Kidney tubule cell (primary cell): ENCODE measurements around the gene AHCY.
"Not testable (repeated sequence)": the region's sequence is repeated elsewhere in the genome, so short reads cannot be mapped to it uniquely, and the experiment has no call there.

Experiments used
- DNase-seq: peaks from one replicate; pipeline ENCODE4 v3.0.0-alpha.2; 2018; ENCODE audit warnings: low spot score

AHCY gene

GRCh38 chr20:34254979-34255378, 48.2 kb downstream of the AHCY start:
- no peak for DNase-seq

GRCh38 chr20:34252431-34253086, 50.6 kb downstream of the AHCY start:
- not testable (repeated sequence) for DNase-seq

DNA sequence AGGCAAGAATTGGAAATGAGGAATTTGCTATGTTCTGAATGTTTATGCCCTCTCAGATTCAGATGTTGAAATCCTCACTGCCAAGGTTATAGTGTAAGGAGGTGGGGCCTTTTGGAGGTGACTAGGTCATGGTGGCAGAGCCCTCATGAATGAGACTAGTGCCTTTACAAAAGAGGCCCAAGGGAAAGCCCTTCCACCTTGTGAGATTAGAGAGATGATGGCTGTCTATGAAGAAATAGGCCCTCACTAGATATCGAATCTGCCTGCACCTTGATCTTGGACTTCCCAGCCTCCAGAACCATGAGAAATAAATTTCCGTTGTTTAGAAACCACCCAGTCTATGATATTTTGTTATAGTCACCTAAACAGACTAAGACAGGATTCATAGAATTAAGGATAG, 51.5 kb downstream of the AHCY start:
- no peak for DNase-seq

DNA sequence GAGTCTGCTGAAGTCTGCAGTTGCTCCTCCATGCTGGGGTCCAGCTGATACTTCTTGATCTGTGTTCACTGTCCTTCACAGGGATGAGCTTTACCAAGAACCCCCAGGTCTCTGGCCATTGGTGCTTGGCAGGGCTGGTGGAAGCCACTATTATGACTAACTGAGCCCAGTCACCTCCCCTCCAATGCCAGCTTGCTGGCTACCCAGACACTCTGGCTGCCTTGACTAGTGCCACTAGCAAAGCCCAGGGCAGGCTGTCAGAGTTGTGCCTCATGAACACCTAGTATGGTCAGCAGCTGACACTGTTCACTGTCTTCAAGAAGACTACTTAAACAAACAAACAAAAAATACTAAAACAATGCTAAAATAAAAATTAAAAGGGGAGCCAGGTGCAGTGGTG, 53.1 kb downstream of the AHCY start:
- DNase-seq, result no peak

DNA sequence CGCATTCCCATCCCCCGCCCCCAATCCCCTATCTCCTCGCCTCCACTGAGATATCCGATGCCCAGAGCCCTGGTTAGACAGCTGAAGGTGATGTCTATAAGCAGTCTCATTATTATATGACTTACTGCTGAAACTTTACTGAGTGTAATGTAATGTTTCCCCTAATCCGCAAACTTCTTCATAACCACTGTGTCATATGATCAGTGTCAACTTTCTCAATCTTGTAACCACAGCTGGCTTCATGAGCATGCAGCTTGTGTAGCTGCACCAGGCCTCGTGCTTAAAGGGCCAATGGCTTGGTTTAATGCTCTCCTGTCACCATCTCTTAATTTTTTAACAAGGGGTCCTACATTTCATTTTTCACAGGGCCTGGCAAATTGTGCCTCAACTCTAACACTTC, 53.9 kb downstream of the AHCY start:
- no peak for DNase-seq

DNA sequence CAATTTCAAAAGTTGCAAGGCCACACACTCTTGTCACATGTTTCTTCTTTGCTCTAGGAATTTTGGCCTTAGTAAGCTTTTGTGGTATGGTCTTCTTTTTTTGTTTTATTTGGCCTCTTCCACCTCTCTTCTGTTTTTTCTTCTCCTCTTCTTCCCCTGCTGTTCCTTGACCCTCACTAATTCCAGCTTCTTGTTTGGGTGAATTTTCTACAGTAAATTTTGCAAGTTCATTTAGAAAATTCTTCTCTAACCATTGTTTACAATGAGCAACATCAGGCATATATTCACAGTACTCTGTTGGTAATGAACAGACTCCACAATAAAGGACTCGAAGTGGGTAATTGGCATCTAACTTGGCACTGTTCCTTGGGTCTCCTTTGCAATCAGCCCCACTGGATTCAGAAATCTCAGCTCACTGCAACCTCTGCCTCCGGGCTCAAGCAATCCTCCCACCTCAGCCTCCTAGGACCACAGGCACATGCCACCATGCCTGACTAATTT, 57.0 kb downstream of the AHCY start:
- DNase-seq, result no peak

GRCh38 chr20:34243377-34243776, 59.8 kb downstream of the AHCY start:
- no peak for DNase-seq

DNA sequence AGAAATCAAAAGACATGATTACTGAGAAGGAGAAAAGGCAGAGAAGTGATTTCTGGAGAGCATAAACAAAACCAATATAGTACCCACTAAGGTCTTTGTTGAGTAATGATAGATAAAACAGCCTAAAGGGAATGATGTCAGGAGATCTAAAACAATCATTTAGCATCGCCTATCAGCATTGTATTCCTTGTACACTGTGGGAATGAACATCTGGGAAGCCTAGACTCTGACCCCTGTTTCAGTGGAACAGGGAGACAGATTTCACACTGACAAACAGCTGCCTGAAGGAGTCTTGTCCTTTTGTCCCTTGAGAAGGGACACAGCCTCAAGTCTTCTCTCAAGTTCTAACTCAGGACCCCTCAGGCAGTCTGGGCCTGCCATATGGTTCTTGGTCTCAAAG, 60.3 kb downstream of the AHCY start:
- DNase-seq, result no peak

DNA sequence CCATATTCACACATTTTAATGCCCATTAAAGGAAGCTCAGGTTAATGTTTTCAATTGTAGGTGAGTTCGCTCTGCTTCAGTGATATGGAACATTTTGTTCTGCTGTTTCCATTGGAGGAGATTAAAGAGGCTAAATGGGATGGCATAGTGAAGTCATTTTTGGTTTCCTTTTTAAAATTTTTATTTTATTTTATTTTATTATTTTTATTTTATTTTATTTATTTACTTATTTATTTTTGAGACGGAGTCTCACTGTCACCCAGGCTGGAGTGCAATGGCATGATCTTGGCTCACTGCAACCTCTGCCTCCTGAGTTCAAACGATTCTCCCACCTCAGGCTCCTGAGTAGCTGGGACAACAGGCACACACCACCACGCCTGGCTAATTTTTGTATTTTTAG, 61.1 kb downstream of the AHCY start:
- DNase-seq, result not testable (repeated sequence)

DNA sequence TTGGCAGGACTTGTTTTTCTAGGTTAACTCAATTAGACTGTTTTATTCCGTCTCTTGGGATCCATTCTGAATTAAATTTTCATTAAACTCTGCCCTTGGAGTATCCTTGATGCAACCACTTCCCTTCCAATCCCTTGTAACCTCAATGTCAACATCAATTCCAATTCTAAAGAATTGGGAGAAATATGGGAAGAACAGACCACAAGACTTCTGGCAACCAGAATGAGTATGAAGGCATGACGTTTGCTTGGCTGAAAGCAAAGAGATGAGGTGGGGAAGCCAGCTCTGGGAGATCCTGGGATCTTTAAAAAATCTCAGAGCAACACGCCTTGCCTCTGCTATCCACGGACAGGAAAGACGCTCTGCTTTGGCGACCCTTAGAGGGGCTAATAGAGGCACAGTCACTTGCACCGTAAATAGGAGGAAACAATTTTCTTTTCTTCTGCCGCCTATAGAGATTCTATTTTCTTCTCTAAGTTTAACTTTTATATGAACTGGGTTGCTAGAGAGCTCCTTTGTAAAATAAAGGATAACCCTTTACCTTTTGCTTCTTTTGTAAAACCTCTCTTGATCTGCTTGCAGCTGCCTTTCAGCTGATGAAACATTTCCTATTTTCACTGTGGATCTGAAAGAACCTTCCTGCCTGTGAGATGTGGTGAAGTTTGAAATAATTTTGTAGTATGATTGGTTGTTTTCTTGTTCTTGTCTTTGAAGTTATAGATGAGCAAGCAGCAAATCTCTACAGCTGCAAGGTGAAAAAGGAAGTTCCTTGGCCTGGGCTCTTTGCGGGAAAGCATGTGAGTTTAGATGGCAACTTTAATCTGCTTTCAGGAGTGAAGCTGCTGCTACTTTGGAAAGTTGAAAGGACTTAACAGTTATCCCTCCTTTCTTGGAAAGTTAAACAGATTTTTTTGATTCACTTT, 62.2 kb downstream of the AHCY start, which contains the start of gene ASIP:
TSS of gene ASIP (plus strand) at position 731 of the 923 bp plus-strand sequence. CDS start 18,952 bp downstream, outside the sequence.
- no peak for DNase-seq

- DNase-seq, result no peak
These were observed 63.0 kb downstream of the AHCY start for GRCh38 chr20:34240121-34240520.

DNA sequence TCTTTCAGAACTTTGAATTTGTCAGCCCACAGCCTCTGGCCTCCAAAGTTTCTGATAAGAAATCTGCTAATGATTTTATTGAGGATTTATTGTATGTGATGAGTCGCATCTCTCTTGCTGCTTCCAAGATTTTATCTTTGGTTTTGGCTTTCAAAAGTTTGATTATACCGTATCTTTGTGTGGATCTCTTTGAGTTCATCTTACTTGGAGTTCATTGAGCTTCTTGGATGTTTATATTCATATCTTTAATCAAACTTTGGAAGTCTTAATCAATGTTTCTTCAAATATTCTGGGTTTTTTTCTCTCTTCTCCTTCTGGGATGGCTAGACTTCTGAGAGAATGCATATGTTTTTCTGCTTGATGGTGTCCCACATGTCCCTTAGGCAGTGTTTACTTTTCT, 65.2 kb downstream of the AHCY start:
- no peak for DNase-seq

DNA sequence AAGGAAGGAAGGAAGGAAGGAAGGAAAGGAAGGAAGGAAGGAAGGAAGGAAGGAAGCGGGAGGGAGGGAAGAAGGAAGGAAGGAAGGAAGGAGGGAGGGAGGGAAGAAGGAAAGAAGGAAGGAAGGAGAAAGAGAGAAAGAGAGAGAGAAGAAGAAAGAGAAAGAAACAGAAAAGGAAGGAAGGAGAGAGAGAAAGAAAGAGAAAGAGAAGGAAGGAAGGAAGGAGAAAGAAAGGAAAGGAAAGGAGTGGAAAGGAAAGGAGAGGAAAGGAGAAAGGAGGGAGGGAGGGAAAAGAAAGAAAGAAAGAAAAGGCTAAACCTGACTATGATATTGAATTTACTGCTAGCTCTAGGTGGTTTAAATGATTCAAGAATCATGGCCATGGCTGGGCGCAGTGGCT, 67.3 kb downstream of the AHCY start:
- DNase-seq, result no peak

GRCh38 chr20:34233687-34234086, 69.5 kb downstream of the AHCY start:
- DNase-seq, result no peak

DNA sequence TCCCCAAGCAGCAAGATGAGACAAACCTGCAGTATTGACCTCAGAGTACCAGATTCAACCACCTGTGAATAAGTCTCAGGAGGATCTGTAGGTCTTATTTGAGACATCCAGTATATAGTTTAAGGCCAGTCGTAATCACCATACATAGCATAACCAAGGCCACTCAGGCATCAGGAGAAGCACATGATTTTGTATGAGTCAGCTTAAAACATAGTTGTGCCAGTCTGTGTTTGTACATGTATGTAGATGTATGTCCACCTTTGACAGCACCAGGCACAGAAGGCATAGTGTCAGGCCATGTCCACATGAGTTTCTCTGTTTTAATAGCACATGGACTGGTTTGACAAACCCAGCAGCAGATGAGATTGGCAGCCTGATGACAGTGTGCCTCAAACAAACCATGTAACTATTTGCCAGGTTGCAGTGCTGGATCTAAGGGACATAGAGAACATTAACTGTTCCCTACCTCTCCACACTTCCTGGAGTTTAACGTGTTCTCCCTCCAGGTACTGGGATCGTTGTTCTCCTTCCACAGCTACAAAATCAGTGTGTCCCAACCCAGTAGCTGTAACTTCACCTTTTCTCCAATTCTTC, 70.6 kb downstream of the AHCY start:
- no peak for DNase-seq

DNA sequence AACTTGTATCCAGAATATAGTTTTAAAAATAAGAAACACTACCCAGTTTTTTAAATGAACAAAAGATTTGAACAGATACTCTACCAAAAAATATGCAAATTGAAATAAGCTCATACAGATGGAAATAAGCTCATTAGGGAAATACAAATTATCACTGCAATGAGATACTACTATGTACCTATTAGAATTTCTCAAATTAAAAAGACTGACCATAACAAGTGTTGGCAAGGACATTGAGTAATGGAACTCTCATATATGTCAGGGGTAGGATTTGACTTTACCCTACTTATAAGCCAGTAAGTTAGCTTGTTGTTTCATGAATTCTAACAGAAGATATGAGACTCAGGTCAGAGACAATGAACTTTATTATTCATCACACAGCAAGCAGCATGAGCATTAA, 71.5 kb downstream of the AHCY start:
- DNase-seq, result no peak
